ENCODE measurements around the gene PARL.

Gene PARL

DNA sequence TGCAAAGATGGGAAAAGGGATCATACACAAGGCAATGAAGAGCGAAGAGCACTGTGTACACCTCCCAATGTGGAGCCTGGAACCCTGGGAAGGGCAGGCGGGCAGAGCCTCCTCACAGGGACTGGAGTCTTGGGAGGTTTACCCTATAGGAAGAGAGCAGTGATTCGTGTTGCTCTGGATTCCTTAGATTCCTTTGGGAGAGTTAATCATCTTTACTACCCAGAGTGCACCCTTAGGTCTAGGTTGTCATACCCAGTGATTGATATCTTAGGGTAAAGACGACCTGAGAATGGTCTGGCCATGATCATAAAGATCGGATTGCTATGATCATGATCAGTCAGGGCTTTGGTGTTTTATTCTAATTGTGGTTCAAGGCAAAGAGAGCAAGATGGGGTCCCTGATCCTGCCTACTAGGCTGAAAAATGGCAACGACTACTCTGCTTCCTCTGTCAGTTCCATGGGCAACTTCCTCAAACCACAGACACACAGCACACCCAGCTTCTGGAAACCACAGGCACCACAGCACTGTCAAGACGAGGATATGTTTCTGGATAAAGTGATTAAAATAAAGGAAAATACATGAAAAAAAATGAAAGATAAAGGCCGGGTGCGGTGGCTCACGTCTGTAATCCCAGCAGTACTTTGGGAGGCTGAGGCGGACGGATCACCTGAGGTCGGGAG, 38.9 kb downstream of the PARL start:
- no peak for DNase-seq
- no peak for ATAC-seq

- no peak for DNase-seq
- no peak for ATAC-seq
These were observed 39.6 kb downstream of the PARL start for GRCh38 chr3:183845090-183845489.

- ATAC-seq = peak; percentile 87
- no peak for DNase-seq
These were observed 40.1 kb downstream of the PARL start for GRCh38 chr3:183844606-183845005.

GRCh38 chr3:183839751-183840150, 44.9 kb downstream of the PARL start:
- DNase-seq (no peak), ATAC-seq (no peak)

- no peak for ATAC-seq
- no peak for DNase-seq
These were observed 46.8 kb downstream of the PARL start for GRCh38 chr3:183837894-183838293.

DNA sequence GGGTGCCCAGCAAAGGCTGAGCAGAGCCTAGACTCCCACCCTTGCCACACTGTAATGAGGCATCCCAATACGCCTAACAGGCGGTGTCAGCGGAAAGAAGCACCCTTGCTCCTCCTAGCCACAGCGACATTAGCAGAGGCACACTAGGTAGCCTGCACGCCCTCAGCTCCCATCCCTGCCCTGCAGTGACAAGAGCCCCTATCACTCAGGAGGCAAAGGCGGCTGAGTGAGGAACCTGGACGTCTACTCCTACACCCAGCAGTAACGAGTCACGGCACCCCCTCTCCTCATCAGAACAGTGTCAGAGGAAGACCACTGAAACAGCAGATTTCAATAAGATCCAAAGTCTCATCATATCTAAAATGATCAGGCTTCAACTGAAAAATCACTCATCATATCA, 47.3 kb downstream of the PARL start:
- DNase-seq = no peak
- ATAC-seq = no peak

DNA sequence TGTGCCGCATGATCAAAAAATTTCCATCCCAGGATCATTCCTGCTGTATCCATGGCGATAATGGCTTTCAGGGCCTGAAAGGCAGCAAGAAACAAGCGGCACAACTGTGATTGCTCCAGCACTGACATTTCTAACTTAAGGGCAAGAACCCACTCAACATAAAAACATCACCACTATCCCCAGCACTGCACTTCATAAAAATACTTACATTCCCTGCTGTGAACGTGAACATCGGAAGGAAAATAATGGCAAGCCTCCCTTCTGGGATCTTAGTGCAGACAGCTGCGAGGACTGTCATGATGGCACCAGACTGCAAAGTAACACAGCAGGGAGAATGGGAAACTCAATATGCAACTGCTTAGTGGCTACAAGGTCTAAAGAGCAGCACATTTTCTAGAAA, 51.2 kb downstream of the PARL start:
- DNase-seq (no peak), ATAC-seq (no peak)

GRCh38 chr3:183830187-183830586, 54.5 kb downstream of the PARL start:
- DNase-seq = no peak
- ATAC-seq = no peak

- ATAC-seq (no peak), DNase-seq (no peak)
These were observed 55.2 kb downstream of the PARL start for GRCh38 chr3:183829466-183829865.

- ATAC-seq (no peak), DNase-seq (no peak)
These were observed 56.2 kb downstream of the PARL start for GRCh38 chr3:183828538-183828870.

DNA sequence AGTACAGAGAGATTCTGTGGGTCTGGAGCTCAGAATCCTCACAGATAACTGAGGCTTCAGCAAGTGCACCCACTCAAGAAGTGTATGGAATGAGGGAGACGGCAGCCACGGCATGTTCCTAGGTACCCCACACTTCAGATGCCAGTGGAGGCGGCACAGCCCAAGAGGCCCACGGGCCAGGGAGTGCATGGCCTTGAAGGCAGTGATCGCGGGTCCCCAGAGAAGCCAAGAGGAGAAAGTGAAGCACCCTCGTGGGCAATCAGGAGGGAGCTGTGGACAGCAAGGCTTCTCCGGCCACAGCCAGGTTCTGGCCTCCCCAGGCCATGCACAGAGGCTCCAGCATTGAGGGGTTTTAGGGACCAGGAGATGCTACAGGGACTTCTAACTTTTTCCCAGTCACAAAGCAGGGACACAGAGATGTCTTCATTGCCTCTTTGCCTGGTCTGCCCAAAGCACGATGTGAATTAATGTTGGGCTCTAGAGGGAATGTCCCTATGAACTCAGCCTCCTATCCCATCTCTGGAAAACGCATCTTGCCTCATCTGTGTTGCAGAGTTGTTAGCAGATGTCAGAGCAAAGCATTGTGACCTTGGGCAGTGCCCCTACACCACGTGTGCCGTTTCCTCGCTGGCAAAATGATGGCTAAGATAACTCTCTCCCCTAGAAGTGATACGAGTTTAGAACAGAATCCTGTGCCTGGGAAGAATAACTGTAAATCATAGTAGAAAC, 56.7 kb downstream of the PARL start:
- no peak for DNase-seq
- ATAC-seq = no peak

DNA sequence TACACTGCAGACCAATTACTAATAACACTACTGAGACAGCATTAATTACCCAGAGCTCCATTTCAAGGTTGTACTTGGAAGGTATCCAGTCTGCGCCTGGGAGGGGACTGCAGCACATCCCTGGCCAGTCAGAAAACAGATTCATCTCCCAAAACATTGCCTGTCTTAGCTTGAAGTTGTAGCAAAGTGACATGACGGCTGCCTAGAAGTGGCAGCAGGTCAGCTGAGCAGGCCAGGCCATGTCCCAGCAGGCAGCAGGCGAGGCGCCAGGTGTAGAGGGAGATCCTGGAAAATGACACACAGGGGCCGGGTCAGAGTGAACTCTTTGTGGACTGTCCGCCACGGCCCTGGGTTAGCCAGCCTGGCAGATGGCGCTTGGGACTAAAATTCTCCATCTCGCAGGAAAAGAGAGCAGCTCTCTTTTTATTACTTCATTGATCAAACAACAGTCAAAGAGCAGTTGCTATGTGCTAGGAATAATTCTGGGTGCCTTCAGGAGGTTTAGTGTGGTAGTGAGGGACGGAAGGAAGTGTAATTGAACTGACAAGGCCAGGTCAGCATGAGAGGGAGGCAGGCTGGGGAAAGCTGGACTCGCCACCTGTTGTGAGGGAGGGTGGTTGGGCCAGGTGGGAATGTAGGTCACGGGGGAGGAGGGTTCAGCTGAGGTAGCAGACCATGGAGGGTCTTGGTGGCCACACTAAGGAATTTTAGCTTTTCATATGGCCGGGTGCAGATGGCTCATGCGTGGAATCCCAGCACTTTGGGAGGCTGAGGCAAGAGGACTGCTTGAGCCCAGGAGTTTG, 58.0 kb downstream of the PARL start:
- ATAC-seq (no peak), DNase-seq (no peak)

GRCh38 chr3:183825456-183826161, 59.1 kb downstream of the PARL start, which contains the start of gene MAP6D1:
Gene MAP6D1, minus strand, starts transcription at chr3:183825577. Its CDS starts 30 bp downstream, at chr3:183825547.
- ATAC-seq = peak; percentile 73
- DNase-seq = peak; percentile 70

- DNase-seq (peak; percentile 26), ATAC-seq (peak; percentile 55)
These were observed 59.8 kb downstream of the PARL start for GRCh38 chr3:183824761-183825455.

GRCh38 chr3:183823963-183824362, 60.7 kb downstream of the PARL start:
- no peak for ATAC-seq
- DNase-seq = no peak

GRCh38 chr3:183822631-183823030, 62.0 kb downstream of the PARL start:
- ATAC-seq (no peak), DNase-seq (no peak)

- DNase-seq (no peak), ATAC-seq (no peak)
These were observed 64.8 kb downstream of the PARL start for GRCh38 chr3:183819831-183820230.

DNA sequence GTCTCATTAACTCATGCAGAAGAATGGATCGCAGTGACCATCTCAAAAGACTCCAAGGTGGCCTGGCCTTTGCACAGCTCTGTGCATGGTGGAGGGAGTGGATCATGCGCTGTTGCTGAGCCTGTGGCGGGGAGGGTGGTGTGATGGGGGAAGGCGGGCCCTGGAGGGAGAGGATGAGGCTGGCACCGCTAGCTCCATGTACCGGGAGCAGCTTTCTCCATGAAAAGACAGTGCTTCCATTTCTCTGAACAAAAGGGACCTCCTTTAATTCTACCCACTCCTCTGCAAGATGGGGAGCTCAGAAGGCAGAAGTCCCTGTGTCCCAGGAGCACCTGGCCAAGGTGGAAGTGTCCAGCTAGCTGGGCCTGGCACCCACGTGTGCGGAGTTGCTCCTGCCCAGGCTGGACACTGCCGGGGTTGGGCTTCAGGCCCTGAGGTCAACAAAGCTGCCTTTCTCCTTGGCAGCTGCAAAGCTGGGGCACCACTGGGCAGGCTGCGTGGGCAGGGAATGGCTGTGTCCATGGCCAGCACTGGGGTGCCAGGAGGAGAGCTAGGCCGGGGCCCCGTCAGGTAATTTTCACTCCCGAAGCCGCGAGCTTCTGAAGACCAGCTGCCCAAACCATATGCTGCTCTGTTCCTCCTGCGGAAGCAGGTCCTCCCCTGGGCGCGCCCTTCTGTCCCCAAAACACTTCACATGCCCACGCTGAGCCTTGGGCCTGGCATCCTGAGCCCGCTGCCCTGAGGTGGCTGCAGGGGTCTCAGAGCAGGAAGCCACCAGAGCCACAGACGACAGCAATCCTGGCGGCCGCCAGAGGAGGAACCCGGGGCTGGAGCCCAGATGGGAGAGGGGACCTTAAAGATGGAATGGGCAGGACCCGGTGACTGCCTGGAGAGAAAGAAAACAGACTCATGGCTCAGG, 65.7 kb downstream of the PARL start:
- ATAC-seq (no peak), DNase-seq (no peak)

DNA sequence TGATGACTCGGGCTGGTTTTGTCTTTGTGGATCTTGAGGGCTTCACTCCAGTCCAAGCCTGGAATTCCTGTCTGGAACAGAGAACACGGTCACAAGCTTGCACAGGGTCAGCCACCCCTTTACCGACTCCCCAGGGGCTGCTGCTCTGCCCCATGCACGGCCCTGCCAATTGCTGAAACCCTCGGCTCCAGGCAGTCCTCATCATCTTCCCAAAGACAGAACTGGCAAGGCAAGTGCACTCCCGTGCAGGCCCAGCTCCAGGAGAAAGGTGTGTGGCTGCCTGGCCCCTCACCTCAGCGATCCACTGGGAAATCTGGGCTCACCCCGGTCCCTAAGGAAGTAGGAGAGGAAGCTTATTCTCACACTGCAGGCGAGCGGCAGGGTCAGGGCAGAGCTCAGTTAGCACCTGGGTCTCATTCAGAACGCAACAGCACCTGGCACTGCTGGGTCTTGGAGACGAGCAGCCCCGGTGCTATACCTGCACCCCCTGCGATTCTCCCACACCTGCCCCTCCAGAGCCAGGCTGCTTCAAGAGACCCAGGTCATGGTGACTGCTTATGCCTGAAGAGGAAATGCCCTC, 66.5 kb downstream of the PARL start:
- ATAC-seq (no peak), DNase-seq (no peak)

- DNase-seq = no peak
- ATAC-seq = no peak
These were observed 67.0 kb downstream of the PARL start for GRCh38 chr3:183817639-183818038.

All from stimulated activated naive CD8-positive, alpha-beta T cell treated with anti-CD3 and anti-CD28 coated beads, Interleukin-15, Interleukin-2, amounts not matched to agents 100 U/mL and 50 U/mL, for 24 hours (primary cell).